Transverse colon (tissue), 4 donors: ENCODE data around the gene RERE. TPM values are rescaled to one million over a fixed set of nuclear protein-coding genes. Genes with fewer than 3 reads are reported as not detected.

Experiments
- DNase-seq: peaks from one replicate; pipeline ENCODE4 v3.0.0-alpha.2; 2019
- H3K27ac ChIP-seq, 4 donors: fragments of 200-600 bp; sonication (generic); 2 replicates each; pipeline ENCODE4 v1.5.1; 2016 to 2018; ENCODE audit warnings: inconsistent platforms in 4 of 4
- H3K27me3 ChIP-seq: fragments of 200-600 bp; sonication (generic); 2 replicates; pipeline ENCODE4 v1.5.1; 2017; ENCODE audit warnings: inconsistent platforms
- H3K36me3 ChIP-seq, 4 donors: fragments of 200-600 bp; sonication (generic); 2 replicates each; pipeline ENCODE4 v1.5.1; 2017 to 2019; ENCODE audit warnings: inconsistent platforms in 4 of 4
- H3K4me1 ChIP-seq, 4 donors: fragments of 200-600 bp; sonication (generic); 2 replicates each; pipeline ENCODE4 v1.5.1; 2017 to 2020; ENCODE audit warnings: inconsistent platforms in 4 of 4
- H3K4me3 ChIP-seq, 4 donors: fragments of 200-600 bp; sonication (generic); 1 replicate in 1 of 4; 2 replicates in 3 of 4; pipeline versions ENCODE4 v1.5.1 to v1.6.1; 2017 to 2019; ENCODE audit warnings: inconsistent platforms in 4 of 4
- H3K9me3 ChIP-seq, 2 donors: fragments of 200-600 bp; sonication (generic); 2 replicates each; pipeline ENCODE4 v1.5.1; 2017 to 2019; ENCODE audit warnings: inconsistent platforms in 2 of 2
- CTCF ChIP-seq, 5 experiments: fragments of 200-600 bp in 3 of 5; fragments of 450-650 bp in 2 of 5; sonication (generic) in 3 of 5; IDR thresholded peaks; 1 replicate in 2 of 5; 2 replicates in 3 of 5; pipeline ENCODE4 v1.5.1; 2016 to 2017; ENCODE audit warnings: antibody characterized with exemption in 5 of 5, inconsistent platforms in 3 of 5, mild to moderate bottlenecking in 2 of 5, moderate library complexity in 1 of 5
- EP300 ChIP-seq: sonication (generic); formaldehyde crosslinking; IDR thresholded peaks from one replicate; pipeline ENCODE4 v1.6.1; 2017; ENCODE audit warnings: antibody characterized with exemption, low read depth
- POLR2A ChIP-seq: fragments of 450-650 bp; IDR thresholded peaks from one replicate; pipeline ENCODE4 v1.6.1; 2016; ENCODE audit warnings: antibody characterized with exemption, mild to moderate bottlenecking, moderate library complexity
- POLR2AphosphoS5 ChIP-seq, 3 donors: sonication (generic); formaldehyde crosslinking; IDR thresholded peaks; one replicate each; pipeline ENCODE4 v1.6.1; 2016; ENCODE audit warnings: antibody characterized with exemption in 3 of 3
- WGBS, 2 donors: methylation state at CpG; one replicate each; pipeline ENCODE4 v1.1.5; 2018; ENCODE audit warnings: low coverage in 1 of 2; 5-methylcytosine and 5-hydroxymethylcytosine counted together
- in situ Hi-C, 4 donors: fragments of 200-750 bp; cut with MboI; loops; one replicate each; pipeline versions ENCODE4 v1.15.0 to v1.15.1; 2017; ENCODE audit warnings: low sequenced_read_pairs in 3 of 4, low pct_ligation_motif_present in 1 of 4, low pct_unique_long_range_greater_than_20kb in 1 of 4
- intact Hi-C: fragments of 100-400 bp; cut with DNase I; formaldehyde crosslinking; loops from one replicate; pipeline ENCODE4 v1.15.1; 2023; ENCODE audit warnings: low total_unique reads
- total RNA-seq, 4 donors: library from RNA; depleted of rRNA; stranded (reverse); fragments of >200 nt; gene quantifications; one replicate each; pipeline ENCODE4 v1.1.0, GENCODE V29; 2016

RERE gene
- total RNA-seq, 4 donors from 2014 or later = 80.3 to 657 (median 105) TPM

- no peak for DNase-seq
- TF ChIP-seq CTCF (IDR thresholded peaks at IDR 0.05) (no peak), POLR2AphosphoS5 (IDR thresholded peaks at IDR 0.05) (no peak), EP300 (no peak), POLR2A (no peak)
- intact Hi-C loops = no loop called here
Observed at GRCh38 chr1:8551613-8552489, 265.6 kb downstream of the RERE start.

DNA sequence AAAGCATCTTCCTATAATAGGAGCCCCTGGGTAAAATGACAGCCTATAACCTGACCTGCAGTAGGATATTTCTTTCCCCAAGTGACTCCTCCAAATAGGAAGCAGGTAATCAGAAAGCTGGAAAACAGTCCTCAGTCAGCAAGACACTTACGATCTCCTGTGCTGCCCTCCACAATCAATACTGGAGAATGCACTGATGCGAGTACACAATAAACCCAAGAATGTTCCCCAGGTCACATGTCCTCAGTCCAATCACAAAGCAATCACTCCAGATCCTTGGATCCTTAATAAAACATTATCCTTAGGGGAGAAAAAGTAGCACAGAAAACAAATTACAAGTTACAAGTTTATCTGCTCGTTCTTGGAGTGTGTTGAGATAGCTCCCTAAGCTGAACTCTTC is 266.4 kb downstream of the RERE start:
- no peaks in the 10 kb centered on the region for H3K36me3 ChIP-seq
- intact Hi-C loops = no loop called here
- 57 to 83% methylated on average over 1 to 3 of the region's 3 CpGs for WGBS, 2 donors
- H3K4me1 ChIP-seq = peaks cover 0 to 23% (median 7%) of the 10 kb centered on the region in 4 donors
- DNase-seq = no peak
- in situ Hi-C loops = loop anchor here in 3 of 4 donors (25.0 kb wide), 2 partner anchors 111 to 286 kb away; no protein-coding TSS in a partner anchor
- no peaks in the 10 kb centered on the region for H3K9me3 ChIP-seq
- H3K27me3 ChIP-seq = no peaks in the 10 kb centered on the region
- H3K27ac ChIP-seq = no peak overlapping the region
- no peak overlapping the region for H3K4me3 ChIP-seq
- TF ChIP-seq POLR2A (no peak), CTCF (IDR thresholded peaks at IDR 0.05) (no peak), POLR2AphosphoS5 (IDR thresholded peaks at IDR 0.05) (no peak), EP300 (no peak)

More at GRCh38 chr1:8551613-8552489, 265.6 kb downstream of the RERE start:
- no peaks in the 10 kb centered on the region for H3K9me3 ChIP-seq
- H3K27ac ChIP-seq = no peak overlapping the region
- H3K4me3 ChIP-seq = no peak overlapping the region
- no peaks in the 10 kb centered on the region for H3K36me3 ChIP-seq
- no peaks in the 10 kb centered on the region for H3K27me3 ChIP-seq
- WGBS, 2 donors = 45 to 54% methylated on average over 4 to 6 of the region's 6 CpGs
- H3K4me1 ChIP-seq = peaks cover 0 to 23% (median 7%) of the 10 kb centered on the region in 4 donors
- in situ Hi-C loops = loop anchor here in 3 of 4 donors (25.0 kb wide), 2 partner anchors 110 to 285 kb away; no protein-coding TSS in a partner anchor

DNA sequence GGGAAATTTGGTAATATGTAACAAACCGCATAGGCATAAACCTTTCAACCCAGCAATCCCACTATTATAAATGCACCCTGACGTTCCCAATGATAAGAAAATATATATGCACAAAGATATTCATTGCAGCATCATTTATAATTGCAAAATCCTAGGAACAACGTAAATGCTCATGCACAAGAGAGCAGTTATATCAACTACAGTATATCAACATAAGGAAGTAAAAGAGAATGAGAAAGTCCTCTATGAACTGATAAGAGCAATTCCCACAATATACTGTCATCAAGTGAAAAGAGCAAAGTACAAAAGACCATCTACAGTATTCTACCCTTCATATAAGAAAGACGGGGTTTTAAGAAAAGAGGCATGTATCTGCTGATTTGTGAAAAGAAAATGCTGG is 269.6 kb downstream of the RERE start:
- intact Hi-C loops = no loop called here
- Histone ChIP-seq H3K4me3 (no peak overlapping the region), H3K4me1 (peaks cover 0 to 17% (median 7%) of the 10 kb centered on the region in 4 donors), H3K27ac (no peak overlapping the region), H3K36me3 (no peaks in the 10 kb centered on the region), H3K27me3 (no peaks in the 10 kb centered on the region), H3K9me3 (no peaks in the 10 kb centered on the region)
- in situ Hi-C loops = no loop called here
- no peak for DNase-seq
- TF ChIP-seq POLR2A = no peak
- TF ChIP-seq EP300 = no peak
- no peak for TF ChIP-seq CTCF (IDR thresholded peaks at IDR 0.05)
- 72 to 81% methylated on average over 4 of the region's 4 CpGs for WGBS, 2 donors

- no peaks in the 10 kb centered on the region for H3K36me3 ChIP-seq
- H3K27me3 ChIP-seq = no peaks in the 10 kb centered on the region
- in situ Hi-C loops = no loop called here
- H3K9me3 ChIP-seq = no peaks in the 10 kb centered on the region
- no peak overlapping the region for H3K4me3 ChIP-seq
- no peak for DNase-seq
- TF ChIP-seq CTCF (IDR thresholded peaks at IDR 0.05) = no peak
- TF ChIP-seq POLR2AphosphoS5 (IDR thresholded peaks at IDR 0.05) = no peak
- TF ChIP-seq POLR2A = no peak
- TF ChIP-seq EP300 = no peak
- peaks cover 0 to 20% (median 8%) of the 10 kb centered on the region in 4 donors for H3K4me1 ChIP-seq
- no peak overlapping the region for H3K27ac ChIP-seq
- intact Hi-C loops = no loop called here
- 55 to 75% methylated on average over 2 to 6 of the region's 6 CpGs for WGBS, 2 donors
Observed at GRCh38 chr1:8545078-8545477, 272.4 kb downstream of the RERE start.
